ENCODE results near the gene NPFF. TPM values are rescaled to one million over a fixed set of nuclear protein-coding genes. Genes with fewer than 3 reads are reported as not detected.
A peak's percentile ranks its signal among the peaks of the same experiment; 100 is the strongest.
"Not testable (repeated sequence)": the region's sequence is repeated elsewhere in the genome, so short reads cannot be mapped to it uniquely, and the experiment has no call there.

The NPFF gene
- polyA plus RNA-seq, 12 donors = 0.40 to 2.4 (median 0.69) TPM; not detected in 6

- DNase-seq = no peak
Measured at GRCh38 chr12:53496752-53497032, 10.6 kb downstream of the NPFF start.

GRCh38 chr12:53495903-53496751, 11.2 kb downstream of the NPFF start:
- DNase-seq = peak; percentile 72

GRCh38 chr12:53493610-53494391, 13.5 kb downstream of the NPFF start:
- no peak for DNase-seq

- DNase-seq = peak; percentile 96
Measured at GRCh38 chr12:53492830-53493609, 14.3 kb downstream of the NPFF start.

- DNase-seq = no peak
Measured at GRCh38 chr12:53492188-53492587, 15.1 kb downstream of the NPFF start.

GRCh38 chr12:53489242-53489864, 17.9 kb downstream of the NPFF start:
- DNase-seq = no peak

- no peak for DNase-seq
Measured at GRCh38 chr12:53486736-53487487, 20.4 kb downstream of the NPFF start.

GRCh38 chr12:53485955-53486735, 21.1 kb downstream of the NPFF start:
- DNase-seq = no peak

- no peak for DNase-seq
Measured at GRCh38 chr12:53484686-53485575, 22.4 kb downstream of the NPFF start.

GRCh38 chr12:53483979-53484377, 23.3 kb downstream of the NPFF start:
- no peak for DNase-seq

- no peak for DNase-seq
Measured at GRCh38 chr12:53483225-53483978, 23.9 kb downstream of the NPFF start.

GRCh38 chr12:53482626-53483168, 24.6 kb downstream of the NPFF start:
- no peak for DNase-seq

GRCh38 chr12:53481939-53482586, 25.2 kb downstream of the NPFF start:
- DNase-seq = no peak

- DNase-seq = not testable (repeated sequence)
Measured at GRCh38 chr12:53481458-53481857, 25.8 kb downstream of the NPFF start.

GRCh38 chr12:53480491-53481442, 26.5 kb downstream of the NPFF start:
- no peak for DNase-seq

GRCh38 chr12:53479331-53479730, 28.0 kb downstream of the NPFF start:
- DNase-seq = no peak
